Esophagus squamous epithelium (tissue), 5 donors: ENCODE measurements around the gene RASEF. TPM values are rescaled to one million over a fixed set of nuclear protein-coding genes. Genes with fewer than 3 reads are reported as not detected.

Experiments used
- DNase-seq: peaks from one replicate; lab custom pipeline; 2025; lab: John Stamatoyannopoulos, UW
- H3K27ac ChIP-seq, 4 donors: fragments of 200-600 bp; sonication (generic); one replicate each; pipeline ENCODE4 v1.5.1; 2016 to 2019; ENCODE audit warnings: mild to moderate bottlenecking in 1 of 4
- H3K27me3 ChIP-seq, 4 donors: fragments of 200-600 bp; sonication (generic); 1 replicate in 3 of 4; 2 replicates in 1 of 4; pipeline versions ENCODE4 v1.5.1 to v1.6.0; 2017 to 2021; ENCODE audit warnings: antibody characterized with exemption in 1 of 4
- H3K36me3 ChIP-seq, 3 donors: fragments of 200-600 bp; sonication (generic); one replicate each; pipeline ENCODE4 v1.5.1; 2016 to 2019
- H3K4me1 ChIP-seq, 3 donors: fragments of 200-600 bp; sonication (generic); one replicate each; pipeline ENCODE4 v1.5.1; 2017 to 2019
- H3K4me3 ChIP-seq, 4 donors: fragments of 200-600 bp; sonication (generic); 1 replicate in 3 of 4; 2 replicates in 1 of 4; pipeline ENCODE4 v1.5.1; 2016 to 2019; ENCODE audit warnings: mild to moderate bottlenecking in 2 of 4, moderate library complexity in 1 of 4
- H3K9me3 ChIP-seq, 3 donors: fragments of 200-600 bp; sonication (generic); one replicate each; pipeline ENCODE4 v1.5.1; 2016 to 2019
- CTCF ChIP-seq, 6 experiments: fragments of 450-650 bp in 4 of 6; fragments of 200-600 bp in 2 of 6; sonication (generic) in 2 of 6; IDR thresholded peaks; one replicate each; pipeline ENCODE4 v1.5.1; 2016 to 2019; ENCODE audit warnings: antibody characterized with exemption in 6 of 6, mild to moderate bottlenecking in 4 of 6, moderate library complexity in 4 of 6
- POLR2A ChIP-seq, 4 donors: fragments of 450-650 bp; IDR thresholded peaks; one replicate each; pipeline ENCODE4 v1.6.1; 2017; ENCODE audit warnings: antibody characterized with exemption in 4 of 4, mild to moderate bottlenecking in 4 of 4, moderate library complexity in 3 of 4
- WGBS, 2 donors: methylation state at CpG; one replicate each; pipeline ENCODE4 v1.1.5; 2018; 5-methylcytosine and 5-hydroxymethylcytosine counted together
- intact Hi-C: fragments of 100-400 bp; cut with DNase I; formaldehyde crosslinking; loops from one replicate; pipeline ENCODE4 v1.15.0; 2022
- total RNA-seq, 4 donors: library from RNA; depleted of rRNA; stranded (reverse); fragments of >200 nt; gene quantifications; one replicate each; pipeline ENCODE4 v1.1.0, GENCODE V29; 2016
- donor health status: DM: yes; HTN: yes; CAD: no.

RASEF gene
- total RNA-seq, 4 donors from 2014 or later, result 9.1 to 17.4 (median 13.5) TPM

GRCh38 chr9:83070261-83070660 is 7.3 kb upstream of the RASEF start:
- intact Hi-C loops, result no loop called here
- H3K4me1 ChIP-seq, result no peaks in the 10 kb centered on the region
- H3K27ac ChIP-seq, result no peak overlapping the region
- DNase-seq, result no peak
- H3K27me3 ChIP-seq, result no peaks in the 10 kb centered on the region
- no peak for TF ChIP-seq CTCF (IDR thresholded peaks at IDR 0.05)
- TF ChIP-seq POLR2A (IDR thresholded peaks at IDR 0.05), result no peak
- no peaks in the 10 kb centered on the region for H3K9me3 ChIP-seq
- no peak overlapping the region for H3K4me3 ChIP-seq
- H3K36me3 ChIP-seq, result no peaks in the 10 kb centered on the region

GRCh38 chr9:83069651-83070050 is 6.7 kb upstream of the RASEF start:
- DNase-seq, result no peak
- Histone ChIP-seq H3K27me3 (peaks cover 0 to 3% (median 0%) of the 10 kb centered on the region in 4 donors), H3K36me3 (no peaks in the 10 kb centered on the region), H3K4me1 (no peaks in the 10 kb centered on the region), H3K9me3 (no peaks in the 10 kb centered on the region), H3K4me3 (no peak overlapping the region), H3K27ac (no peak overlapping the region)
- 57 to 68% methylated on average over 1 of the region's 1 CpG for WGBS, 2 donors
- intact Hi-C loops, result no loop called here
- TF ChIP-seq CTCF (IDR thresholded peaks at IDR 0.05) (no peak), POLR2A (IDR thresholded peaks at IDR 0.05) (no peak)

- intact Hi-C loops, result no loop called here
- 38 to 78% methylated on average over 1 of the region's 1 CpG for WGBS, 2 donors
- H3K9me3 ChIP-seq, result no peaks in the 10 kb centered on the region
Observed at GRCh38 chr9:83068414-83068813, 5.5 kb upstream of the RASEF start.

GRCh38 chr9:83067579-83067978 is 4.6 kb upstream of the RASEF start:
- DNase-seq, result no peak
- H3K9me3 ChIP-seq, result no peaks in the 10 kb centered on the region
- 59 to 83% methylated on average over 2 of the region's 2 CpGs for WGBS, 2 donors
- no peak overlapping the region for H3K27ac ChIP-seq
- TF ChIP-seq POLR2A (IDR thresholded peaks at IDR 0.05) (no peak), CTCF (IDR thresholded peaks at IDR 0.05) (no peak)
- H3K27me3 ChIP-seq, result peaks cover 0 to 21% (median 0%) of the 10 kb centered on the region in 4 donors
- peaks cover 0 to 12% (median 0%) of the 10 kb centered on the region in 3 donors for H3K4me1 ChIP-seq
- H3K4me3 ChIP-seq, result no peak overlapping the region
- H3K36me3 ChIP-seq, result no peaks in the 10 kb centered on the region
- intact Hi-C loops, result no loop called here

More at GRCh38 chr9:83068414-83068813, 5.5 kb upstream of the RASEF start:
- DNase-seq, result no peak
- Histone ChIP-seq H3K36me3 (no peaks in the 10 kb centered on the region), H3K27ac (no peak overlapping the region), H3K27me3 (peaks cover 0 to 13% (median 0%) of the 10 kb centered on the region in 4 donors), H3K4me3 (no peak overlapping the region), H3K4me1 (peaks cover 0 to 3% (median 0%) of the 10 kb centered on the region in 3 donors)
- TF ChIP-seq POLR2A (IDR thresholded peaks at IDR 0.05), result no peak
- TF ChIP-seq CTCF (IDR thresholded peaks at IDR 0.05), result no peak

GRCh38 chr9:83066771-83067170 is 3.8 kb upstream of the RASEF start:
- intact Hi-C loops, result no loop called here
- no peak overlapping the region for H3K27ac ChIP-seq
- peaks cover 0 to 20% (median 0%) of the 10 kb centered on the region in 3 donors for H3K4me1 ChIP-seq
- peaks cover 0 to 29% (median 0%) of the 10 kb centered on the region in 4 donors for H3K27me3 ChIP-seq
- no peak for DNase-seq
- no peaks in the 10 kb centered on the region for H3K36me3 ChIP-seq
- H3K9me3 ChIP-seq, result no peaks in the 10 kb centered on the region
- WGBS, 2 donors, result 32 to 47% methylated on average over 5 of the region's 5 CpGs
- TF ChIP-seq CTCF (IDR thresholded peaks at IDR 0.05), result no peak
- TF ChIP-seq POLR2A (IDR thresholded peaks at IDR 0.05), result no peak
- no peak overlapping the region for H3K4me3 ChIP-seq
